B cell (primary cell): Measurements from ENCODE around the gene SESN3. TPM values are rescaled to one million over a fixed set of nuclear protein-coding genes. Genes with fewer than 3 reads are reported as not detected.
A peak's percentile ranks its signal among the peaks of the same experiment; 100 is the strongest.

Experiments used
- ATAC-seq: fragments of 200-7000 bp; cut with Tn5 transposase; one replicate; pipeline ENCODE4 v1.10.0; 2021; ENCODE audit warnings: low read depth, mild to moderate bottlenecking, moderate number of reproducible peaks, moderate library complexity
- CTCF ChIA-PET: fragments of 350-600 bp; sonication (Branson Sonifier 250); formaldehyde crosslinking; loops from one replicate; lab custom pipeline; 2021; ENCODE audit warnings: antibody characterized with exemption, inconsistent platforms; lab: Charles Lee
- POLR2A ChIA-PET: fragments of 350-600 bp; sonication (Branson Sonifier 250); formaldehyde crosslinking; loops from one replicate; lab custom pipeline; 2021; ENCODE audit warnings: antibody characterized with exemption; lab: Charles Lee
- DNase-seq: peaks from one replicate; pipeline ENCODE4 v3.0.0; 2013
- H2AFZ ChIP-seq: 2 replicates; pipeline ENCODE4 v1.6.1; 2012; ENCODE audit warnings: mild to moderate bottlenecking, low read depth, low read length; ENCODE audit not compliant: insufficient read depth, poor library complexity, severe bottlenecking
- H3K27ac ChIP-seq, 2 donors: 1 replicate in 1 of 2; 2 replicates in 1 of 2; pipeline ENCODE4 v1.5.1; 2012 to 2013; ENCODE audit warnings: low read length in 2 of 2, mild to moderate bottlenecking in 2 of 2, moderate library complexity in 1 of 2
- H3K27me3 ChIP-seq, 4 experiments: fragments of 200-600 bp in 1 of 4; sonication (generic) in 1 of 4; replicated peaks in 1 of 4; 1 replicate in 2 of 4; 2 replicates in 2 of 4; pipeline versions ENCODE4 v1.6.1 to v1.7.0; 2013 to 2016; ENCODE audit warnings: low read length in 3 of 4, mild to moderate bottlenecking in 2 of 4, mixed read lengths in 1 of 4, moderate library complexity in 1 of 4; ENCODE audit not compliant: insufficient read depth in 4 of 4, control insufficient read depth in 3 of 4; ENCODE audit errors: control extremely low read depth in 1 of 4
- H3K36me3 ChIP-seq, 2 experiments: replicated peaks in 1 of 2; 1 replicate in 1 of 2; 2 replicates in 1 of 2; pipeline versions ENCODE4 v1.6.1 to v1.7.1; 2013; ENCODE audit warnings: low read length in 1 of 2; ENCODE audit not compliant: insufficient read depth in 2 of 2, control insufficient read depth in 1 of 2; ENCODE audit errors: control extremely low read depth in 1 of 2, extremely low read depth in 1 of 2
- H3K4me1 ChIP-seq, 2 donors: fragments of 200-600 bp in 1 of 2; sonication (generic) in 1 of 2; 1 replicate in 1 of 2; 2 replicates in 1 of 2; pipeline versions ENCODE4 v1.5.1 to v1.6.1; 2013 to 2017; ENCODE audit warnings: low read length in 2 of 2; ENCODE audit not compliant: control insufficient read depth in 2 of 2, insufficient read depth in 2 of 2
- H3K4me2 ChIP-seq: replicated peaks from 2 replicates; pipeline ENCODE3; 2012; ENCODE audit warnings: mild to moderate bottlenecking, low read depth, low read length; ENCODE audit not compliant: poor library complexity, severe bottlenecking
- H3K4me3 ChIP-seq, 5 experiments: fragments of 200-600 bp in 1 of 5; sonication (generic) in 1 of 5; 1 replicate in 3 of 5; 2 replicates in 2 of 5; pipeline versions ENCODE4 v1.5.1 to v1.7.0; 2011 to 2016; ENCODE audit warnings: low read length in 4 of 5, mild to moderate bottlenecking in 4 of 5, low read depth in 2 of 5, control low read depth in 1 of 5, moderate library complexity in 1 of 5; ENCODE audit not compliant: insufficient read depth in 1 of 5; ENCODE audit errors: control extremely low read depth in 1 of 5, extremely low read depth in 1 of 5
- H3K79me2 ChIP-seq: fragments of 200-600 bp; sonication (generic); one replicate; pipeline ENCODE4 v1.6.0; 2016; ENCODE audit warnings: low read length; ENCODE audit not compliant: control insufficient read depth, insufficient read depth
- H3K9ac ChIP-seq: fragments of 200-600 bp; sonication (generic); 2 replicates; pipeline ENCODE4 v1.6.1; 2017; ENCODE audit warnings: mild to moderate bottlenecking, low read length, moderate library complexity
- H3K9me3 ChIP-seq, 3 donors: one replicate each; pipeline versions ENCODE4 v1.6.1 to v1.7.1; 2013; ENCODE audit warnings: low read length in 2 of 3; ENCODE audit not compliant: control insufficient read depth in 2 of 3, insufficient read depth in 1 of 3; ENCODE audit errors: control extremely low read depth in 1 of 3
- H4K20me1 ChIP-seq: 2 replicates; pipeline ENCODE4 v1.6.0; 2012; ENCODE audit warnings: mild to moderate bottlenecking, low read length; ENCODE audit not compliant: insufficient read depth, control insufficient read depth, poor library complexity, severe bottlenecking
- H3K27ac Mint-ChIP-seq: one replicate; pipeline ENCODE4 v1.8.0; 2021; ENCODE audit warnings: mixed read lengths
- H3K27me3 Mint-ChIP-seq: one replicate; pipeline ENCODE4 v1.8.0; 2021; ENCODE audit warnings: mixed read lengths
- H3K4me1 Mint-ChIP-seq: one replicate; pipeline ENCODE4 v1.8.0; 2021; ENCODE audit warnings: mixed read lengths
- H3K4me3 Mint-ChIP-seq: one replicate; pipeline ENCODE4 v1.8.0; 2021; ENCODE audit warnings: mixed read lengths
- H3K9me3 Mint-ChIP-seq: one replicate; pipeline ENCODE4 v1.8.0; 2022; ENCODE audit warnings: mixed read lengths; ENCODE audit not compliant: insufficient read depth
- CTCF ChIP-seq: fragments of 200-600 bp; IDR thresholded peaks from one replicate; pipeline ENCODE4 v1.8.0; 2022; ENCODE audit warnings: antibody characterized with exemption, mild to moderate bottlenecking
- EZH2 ChIP-seq: IDR thresholded peaks from 2 replicates; pipeline ENCODE4 v1.6.1; 2012; ENCODE audit warnings: borderline replicate concordance, low read depth, mild to moderate bottlenecking, moderate library complexity, low read length; ENCODE audit not compliant: insufficient read depth, poor library complexity, severe bottlenecking
- WGBS: methylation state at CpG from one replicate; pipeline ENCODE4 v1.1.5; 2013; ENCODE audit warnings: missing lambda C conversion rate; ENCODE audit not compliant: insufficient coverage; 5-methylcytosine and 5-hydroxymethylcytosine counted together
- intact Hi-C: fragments of 100-400 bp; cut with micrococcal nuclease; formaldehyde crosslinking; loops from one replicate; pipeline ENCODE4 v1.10.0; 2022
- polyA plus RNA-seq: library from polyadenylated mRNA; depleted of rRNA; stranded (reverse); fragments of >200 nt; gene quantifications from 2 replicates; pipeline ENCODE4 v1.2.3, GENCODE V29; 2012
- total RNA-seq, 2 donors: library from RNA; stranded (reverse); fragments of 120-200 nt in 1 of 2; gene quantifications; 1 replicate in 1 of 2; 2 replicates in 1 of 2; pipeline versions ENCODE4 v1.2.3 to v1.2.4, GENCODE V29; 2013 to 2022

Gene SESN3
- total and polyA plus RNA-seq, 2 donors (not counting 1 experiment from before 2014, with no cell fraction given) = 10.1 to 519 TPM

- WGBS = 87% methylated on average over 5 of the region's 5 CpGs
- ChIA-PET POLR2A (interaction anchor here (0.6 kb wide), 2 partner anchors 10 to 644 kb away, joined by 3 to 4 read pairs; no protein-coding TSS in a partner anchor), CTCF (interaction anchor here (0.6 to 9.0 kb wide), 11 partner anchors 9 to 679 kb away, joined by 3 to 207 read pairs (median 3); no protein-coding TSS in a partner anchor)
- DNase-seq (no peak), ATAC-seq (no peak)
- Histone ChIP-seq H3K4me2 (no peak overlapping the region), H3K79me2 (no peaks in the 10 kb centered on the region), H3K9me3 (peaks cover 0 to 7% (median 0%) of the 10 kb centered on the region in 3 donors), H3K9ac (no peak overlapping the region), H3K4me3 (no peak overlapping the region), H3K27ac (no peak overlapping the region), H3K36me3 (no peaks in the 10 kb centered on the region), H4K20me1 (no peaks in the 10 kb centered on the region), H2AFZ (no peak overlapping the region), H3K4me1 (peaks cover 24 to 32% of the 10 kb centered on the region in 2 donors), H3K27me3 (no peaks in the 10 kb centered on the region)
- Mint-ChIP-seq H3K9me3 (no peaks in the 10 kb centered on the region), H3K4me3 (no peak overlapping the region), H3K27ac (peak overlapping the region; percentile 32), H3K27me3 (no peaks in the 10 kb centered on the region), H3K4me1 (peaks cover 38% of the 10 kb centered on the region)
- TF ChIP-seq EZH2 (no peak), CTCF (no peak)
- intact Hi-C loops = loop anchor here (10.0 kb wide), 2 partner anchors 1089 to 1239 kb away; partner anchors contain the start of gene JRKL
Measured at GRCh38 chr11:95156133-95156721, 74.8 kb downstream of the SESN3 start.

- no peak for ATAC-seq
- no peak overlapping the region for H3K27ac ChIP-seq
- Mint-ChIP-seq H3K27ac (peak overlapping the region; percentile 2), H3K4me1 (peaks cover 38% of the 10 kb centered on the region), H3K9me3 (no peaks in the 10 kb centered on the region), H3K4me3 (no peak overlapping the region), H3K27me3 (no peaks in the 10 kb centered on the region)
- H3K79me2 ChIP-seq = no peaks in the 10 kb centered on the region
- no peaks in the 10 kb centered on the region for H4K20me1 ChIP-seq
- H3K4me1 ChIP-seq = peaks cover 24 to 36% of the 10 kb centered on the region in 2 donors
- H3K9me3 ChIP-seq = peaks cover 0 to 7% (median 0%) of the 10 kb centered on the region in 3 donors
- H3K36me3 ChIP-seq = no peaks in the 10 kb centered on the region
- no peak overlapping the region for H3K4me2 ChIP-seq
- ChIA-PET CTCF (interaction anchor here (0.6 to 9.0 kb wide), 20 partner anchors 11 to 680 kb away, joined by 3 to 207 read pairs (median 5); partner anchors contain the start of genes FAM76B and SESN3), POLR2A (interaction anchor here (0.6 to 1.7 kb wide), 2 partner anchors 76 to 644 kb away, joined by 3 to 4 read pairs; partner anchors contain the start of gene SESN3)
- no peak for TF ChIP-seq CTCF
- TF ChIP-seq EZH2 = no peak
- H2AFZ ChIP-seq = no peak overlapping the region
- no peak for DNase-seq
- no peaks in the 10 kb centered on the region for H3K27me3 ChIP-seq
- no CpG with 5 or more reads among the region's 4 CpGs for WGBS
- intact Hi-C loops = loop anchor here (10.0 kb wide), 2 partner anchors 1089 to 1239 kb away; partner anchors contain the start of gene JRKL
- H3K9ac ChIP-seq = no peak overlapping the region
- H3K4me3 ChIP-seq = no peak overlapping the region
Measured at GRCh38 chr11:95155385-95155784, 75.6 kb downstream of the SESN3 start.
